Activated CD8-positive, alpha-beta memory T cell treated with anti-CD3 and anti-CD28 coated beads for 1 hour (primary cell): Measurements from ENCODE around the gene DTNB.

Experiments
- DNase-seq, 2 donors: peaks; one replicate each; pipeline ENCODE4 v3.0.0-alpha.2; 2020; ENCODE audit warnings: low read depth in 1 of 2; ENCODE audit errors: extremely low read depth in 1 of 2

DTNB gene

DNA sequence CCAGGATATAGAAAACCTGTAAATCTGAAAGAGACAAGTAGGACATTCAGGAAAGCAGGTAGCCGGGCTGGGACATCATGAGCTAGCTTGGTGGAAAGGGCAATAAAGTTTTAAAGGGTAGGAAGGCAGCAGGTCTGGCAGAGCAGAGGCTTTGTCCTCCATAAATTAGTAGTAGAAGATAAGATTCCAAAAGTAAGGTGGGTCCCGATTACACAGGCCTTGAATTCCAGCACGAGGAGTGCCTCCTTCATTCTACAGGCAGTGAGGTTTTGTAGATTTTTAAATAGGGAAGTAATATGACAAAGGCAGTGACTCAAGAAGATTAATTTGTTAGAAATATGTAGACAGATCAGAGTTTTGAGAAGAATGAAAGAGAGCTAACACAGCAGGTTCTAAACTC, 160.7 kb downstream of the DTNB start:
- no peak for DNase-seq

DNA sequence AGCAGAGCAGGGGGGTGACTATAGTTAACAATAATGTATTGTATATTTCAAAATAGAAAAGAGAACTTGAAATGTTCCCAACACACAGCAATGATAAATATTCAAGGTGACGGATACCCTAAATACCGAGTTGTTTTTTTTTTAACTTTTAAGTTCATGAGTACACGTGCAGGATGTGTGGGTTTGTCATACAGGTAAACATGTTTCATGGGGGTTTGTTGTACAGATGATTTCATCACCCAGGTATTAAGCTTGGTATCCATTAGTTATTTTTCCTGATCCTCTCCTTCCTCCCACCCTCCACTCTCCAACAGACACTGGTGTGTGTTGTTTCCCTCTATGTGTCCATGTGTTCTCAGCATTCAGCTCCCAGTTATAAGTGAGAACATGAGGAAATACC, 167.2 kb downstream of the DTNB start:
- no peak for DNase-seq

DNA sequence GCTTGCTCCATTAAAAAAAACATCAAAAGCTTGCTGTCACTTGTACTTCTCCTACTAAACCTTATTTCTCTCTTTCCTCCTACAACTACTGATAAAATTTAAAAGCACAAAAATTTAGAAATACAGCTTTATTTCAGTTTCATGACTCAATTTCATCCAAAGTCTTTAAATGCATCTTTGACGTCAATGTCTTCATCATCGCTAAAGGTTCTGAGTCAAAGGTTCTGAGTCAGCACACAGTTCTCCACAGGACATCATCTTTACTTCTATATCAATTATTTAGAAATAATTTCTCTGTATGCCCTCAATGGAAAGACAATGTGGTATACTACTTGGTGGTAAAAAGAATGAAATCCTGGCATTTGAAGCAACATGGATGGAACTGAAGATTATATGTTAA, 167.8 kb downstream of the DTNB start:
- DNase-seq: no peak

DNA sequence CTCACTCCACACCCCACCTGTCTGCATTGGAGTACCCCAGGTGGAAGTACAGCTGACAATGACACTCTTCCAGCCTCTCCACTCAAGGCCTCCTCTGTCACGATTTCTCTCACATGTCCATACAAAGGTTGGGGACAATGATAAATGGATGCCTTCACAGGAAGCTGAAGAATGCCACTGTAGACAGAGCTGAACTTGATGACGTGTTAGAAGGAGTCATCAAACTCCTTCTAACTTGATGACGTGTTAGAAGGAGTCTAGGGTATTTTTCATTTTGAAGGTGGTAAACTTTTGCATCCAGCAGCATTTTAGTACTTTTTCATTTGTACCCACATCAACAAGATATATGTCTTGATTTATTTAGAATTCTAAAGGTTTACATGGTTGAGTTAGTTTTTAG, 168.2 kb downstream of the DTNB start:
- DNase-seq: no peak

DNA sequence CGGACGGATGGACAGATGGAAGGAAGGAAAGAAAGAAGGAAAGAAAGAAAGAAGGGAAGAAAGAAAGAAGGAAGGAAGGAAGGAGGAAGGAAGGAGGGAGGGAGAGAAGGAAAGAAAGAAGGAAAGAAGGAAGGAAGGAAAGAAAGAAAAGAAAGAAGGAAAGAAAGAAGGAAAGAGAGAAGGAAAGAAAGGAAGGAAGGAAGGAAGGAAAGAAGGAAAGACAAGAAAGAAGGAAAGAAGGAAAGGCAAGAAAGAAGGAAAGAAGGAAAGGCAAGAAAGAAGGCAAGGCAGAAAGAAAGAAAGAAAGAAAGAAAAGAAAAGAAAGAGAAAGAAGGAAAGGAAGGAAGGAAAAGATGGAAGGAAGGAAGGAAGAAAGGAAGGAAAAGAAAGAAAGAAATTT, 169.1 kb downstream of the DTNB start:
- DNase-seq: no peak

DNA sequence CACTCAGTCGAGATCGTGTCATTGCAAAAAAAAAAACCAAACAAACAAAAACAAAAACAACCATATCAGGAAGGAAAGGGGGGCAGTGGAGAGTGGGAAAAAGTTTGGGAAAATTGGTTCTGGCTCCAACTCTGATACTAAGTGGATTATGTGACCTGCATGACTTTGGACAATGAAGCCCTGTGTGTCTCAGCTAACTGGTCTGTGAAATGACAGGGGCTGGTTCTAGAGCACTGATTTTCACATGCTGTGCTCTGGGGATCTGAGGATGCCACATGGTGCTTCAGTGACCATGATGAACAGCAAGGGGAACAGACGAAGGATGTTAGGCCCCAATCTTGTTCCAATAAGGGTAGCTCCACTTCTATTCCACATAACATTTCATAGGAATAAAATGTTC, 174.2 kb downstream of the DTNB start:
- no peak for DNase-seq

DNA sequence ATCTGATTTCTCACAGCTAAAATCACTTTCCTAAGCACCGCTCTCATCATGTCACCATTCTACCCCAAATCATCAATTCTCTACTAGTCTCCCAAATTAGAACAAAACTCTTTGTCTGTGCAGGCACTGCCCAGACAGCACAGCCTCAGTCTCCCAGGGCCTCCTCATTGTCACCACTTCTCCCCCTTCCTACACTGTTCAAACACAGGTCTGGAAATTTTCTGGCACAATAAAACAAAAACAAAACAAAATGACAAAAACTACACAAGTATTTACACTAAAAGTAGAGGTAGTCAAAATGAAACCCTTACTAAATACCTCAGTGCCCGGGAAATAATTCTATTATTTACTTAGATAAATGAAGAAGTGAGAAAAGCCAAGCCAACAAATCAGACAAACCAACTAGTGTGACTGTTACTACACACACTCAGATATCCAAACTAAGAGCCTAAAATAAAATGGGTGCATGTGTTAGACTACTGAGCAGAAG, 175.4 kb downstream of the DTNB start:
- DNase-seq: no peak

DNA sequence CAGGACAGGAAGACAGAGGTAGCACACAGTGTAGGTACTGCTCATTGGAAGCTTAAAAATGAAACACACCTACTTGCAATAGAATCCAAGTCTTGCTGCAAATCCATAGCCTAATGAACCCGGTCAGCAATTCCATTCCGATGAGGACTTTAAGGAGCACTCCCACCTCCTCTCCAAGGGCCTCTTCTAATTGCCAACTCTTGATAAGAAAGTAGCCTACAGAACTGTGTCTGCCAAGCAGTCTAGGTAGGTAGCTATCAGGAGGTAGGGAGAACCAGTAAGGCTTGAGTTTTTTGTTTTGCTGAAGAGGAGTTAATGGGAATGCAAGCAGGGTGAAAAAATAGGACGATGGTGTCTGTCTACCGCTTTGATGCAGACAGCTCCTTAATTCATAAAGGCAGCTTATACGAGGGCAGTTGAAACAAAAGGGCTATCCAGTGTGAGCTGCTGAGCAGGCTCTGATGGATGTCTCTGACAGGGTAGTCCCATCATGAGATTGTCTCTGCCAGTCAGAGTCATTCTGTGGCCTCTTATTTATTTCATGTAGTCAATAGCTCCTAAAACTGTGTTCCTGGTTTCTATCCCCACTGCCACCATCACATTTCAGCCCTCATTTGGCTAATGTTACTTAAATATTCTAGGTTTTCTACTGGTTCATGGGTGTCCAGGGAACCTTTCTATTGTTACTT, 176.0 kb downstream of the DTNB start:
- DNase-seq: no peak

DNA sequence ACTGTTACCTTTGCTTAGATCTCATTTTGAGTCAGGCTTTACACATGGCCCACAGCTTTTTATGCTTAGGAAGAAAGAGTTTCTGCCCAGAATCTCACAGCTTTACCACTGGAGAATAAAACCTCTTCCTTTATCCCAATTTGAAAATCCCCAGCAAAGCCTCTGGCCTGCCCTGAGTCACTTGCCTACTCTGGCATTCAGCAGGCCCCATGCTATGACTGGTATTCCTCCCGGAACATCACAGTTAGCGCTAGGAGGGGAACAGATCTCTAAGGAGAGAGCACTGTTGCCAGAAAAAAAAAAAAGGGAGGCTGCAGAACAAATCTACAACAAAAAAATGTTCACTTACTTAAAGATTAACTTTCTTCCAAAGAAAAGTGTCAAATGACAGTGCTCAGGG, 178.8 kb downstream of the DTNB start:
- no peak for DNase-seq

DNA sequence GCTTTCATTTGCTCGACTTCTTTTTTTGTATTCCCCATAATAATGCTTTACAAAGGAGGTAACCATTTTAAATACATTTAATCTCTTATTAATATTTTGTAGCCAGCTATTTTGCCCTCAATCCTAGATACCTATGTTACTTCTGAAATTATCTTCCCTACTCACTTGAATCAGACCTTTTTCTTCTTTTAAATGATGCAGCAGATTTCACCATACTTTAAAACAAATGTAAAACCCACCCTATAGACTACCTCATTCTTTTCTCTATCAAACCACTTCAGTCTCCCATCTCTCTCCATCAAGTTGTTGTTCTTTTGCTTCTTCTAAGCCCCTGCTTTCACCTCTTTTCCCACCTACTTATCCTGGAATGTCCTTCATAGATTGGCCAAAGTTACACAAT, 180.2 kb downstream of the DTNB start:
- DNase-seq: no peak

DNA sequence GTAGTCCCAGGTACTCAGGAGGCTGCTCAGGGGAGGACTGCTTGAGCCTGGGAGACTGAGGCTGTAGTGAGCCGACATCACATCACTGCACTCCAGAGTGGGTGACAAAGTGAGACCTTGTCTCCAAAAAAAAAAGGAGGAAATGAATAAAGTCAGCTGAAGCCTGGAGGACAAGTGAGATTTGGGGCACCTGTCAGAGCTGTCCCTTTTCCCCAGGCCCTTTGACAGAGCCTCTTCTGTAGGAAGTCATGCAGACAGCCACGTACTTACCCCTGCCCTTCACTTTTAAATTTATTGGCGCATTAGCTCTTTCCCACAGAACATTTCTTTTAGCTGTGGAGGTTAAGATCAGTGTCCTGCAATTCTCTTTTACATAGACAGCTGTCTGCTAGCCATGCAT, 180.7 kb downstream of the DTNB start:
- no peak for DNase-seq

DNA sequence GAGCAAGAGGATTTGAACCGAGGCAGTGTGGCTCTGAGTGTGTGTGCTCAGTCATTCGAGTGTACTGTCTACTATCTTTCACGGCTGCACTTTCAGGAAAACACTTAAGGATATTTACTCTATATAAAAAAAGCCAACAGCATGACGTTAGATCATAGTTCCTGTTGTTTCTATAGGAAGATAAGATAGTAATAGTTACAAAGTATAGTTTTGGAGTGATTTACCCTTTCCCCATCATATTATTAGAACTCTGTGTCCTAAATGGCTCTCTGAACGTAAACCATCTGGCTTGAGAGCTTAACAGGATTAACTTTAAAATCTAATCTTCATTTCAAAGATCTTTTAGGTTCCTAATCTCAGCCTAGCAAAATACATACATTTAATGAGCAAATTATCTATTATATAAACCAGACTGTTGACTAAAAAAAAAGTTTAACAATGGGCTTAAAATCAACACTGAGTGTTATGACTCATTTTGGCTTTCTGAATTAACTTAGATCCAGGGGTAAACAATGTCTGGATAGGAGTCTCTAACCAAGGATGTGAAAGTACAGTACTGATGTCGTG, 181.3 kb downstream of the DTNB start:
- no peak for DNase-seq

DNA sequence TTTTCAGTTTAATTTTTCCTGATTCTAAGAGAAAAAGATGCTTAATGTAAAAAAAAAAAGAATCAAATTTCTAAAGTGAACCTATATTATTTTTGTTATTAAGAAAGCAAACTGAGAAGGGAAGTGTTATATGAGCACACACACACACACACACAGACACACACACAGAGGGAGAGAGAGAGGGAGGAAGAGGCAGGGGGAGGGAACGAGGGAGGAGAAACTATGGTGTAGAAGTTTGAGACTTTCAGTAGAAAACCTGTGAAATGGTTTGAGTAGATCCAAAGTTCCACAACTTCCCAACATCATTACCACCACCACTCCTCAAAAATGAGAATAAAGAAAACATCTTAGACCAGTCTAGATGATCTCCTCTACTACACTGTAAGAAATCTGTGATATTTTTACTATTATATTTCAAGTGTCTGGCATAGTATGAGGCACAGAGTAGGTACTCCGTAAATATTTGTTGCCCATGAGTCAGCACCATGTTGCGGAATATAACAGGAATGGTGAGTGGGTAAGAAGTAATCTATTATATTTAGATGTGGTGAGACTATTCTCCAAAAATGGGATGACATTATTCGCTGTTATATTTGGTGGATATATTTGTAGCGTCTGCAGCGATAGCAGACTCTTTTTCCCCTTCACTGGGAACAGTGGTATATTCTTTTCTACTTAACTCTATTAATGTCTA, 182.2 kb downstream of the DTNB start:
- no peak for DNase-seq

DNA sequence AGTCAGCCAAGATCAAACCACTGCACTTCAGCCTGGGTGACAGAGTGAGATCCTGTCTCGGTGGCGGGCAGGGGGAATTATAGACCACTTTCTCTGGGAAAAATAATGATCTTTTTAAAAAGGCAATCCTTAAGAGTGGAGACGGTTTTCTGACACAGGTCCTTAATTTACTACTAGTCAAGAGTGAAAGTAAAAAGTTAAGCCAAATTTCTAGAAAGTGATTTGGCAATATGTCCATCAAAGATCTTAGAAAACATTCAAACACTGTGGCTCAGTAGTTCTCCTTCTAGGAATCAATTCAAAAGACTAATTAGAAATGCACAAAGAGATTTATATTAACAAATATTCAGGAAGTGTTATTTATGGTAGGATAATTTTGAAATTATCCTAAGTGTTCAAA, 183.2 kb downstream of the DTNB start:
- no peak for DNase-seq

DNA sequence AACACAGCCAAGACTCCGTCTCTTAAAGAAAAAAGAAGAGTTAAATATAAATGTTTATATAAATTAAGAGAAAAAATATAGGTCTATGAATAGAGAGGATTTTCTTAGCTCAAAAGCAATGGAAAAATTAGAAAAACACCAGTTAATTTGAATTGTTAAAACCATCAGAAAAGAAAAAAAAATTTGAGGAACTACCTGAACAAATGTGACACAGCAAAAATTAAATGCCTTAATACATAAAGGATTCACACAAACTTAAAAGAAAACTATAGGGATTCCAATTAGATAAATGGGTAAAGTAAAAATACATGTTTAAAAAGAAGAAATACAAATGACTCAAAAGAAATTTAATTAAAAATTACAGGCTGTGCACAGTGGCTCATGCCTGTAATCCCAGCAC, 183.7 kb downstream of the DTNB start:
- DNase-seq: no peak

DNA sequence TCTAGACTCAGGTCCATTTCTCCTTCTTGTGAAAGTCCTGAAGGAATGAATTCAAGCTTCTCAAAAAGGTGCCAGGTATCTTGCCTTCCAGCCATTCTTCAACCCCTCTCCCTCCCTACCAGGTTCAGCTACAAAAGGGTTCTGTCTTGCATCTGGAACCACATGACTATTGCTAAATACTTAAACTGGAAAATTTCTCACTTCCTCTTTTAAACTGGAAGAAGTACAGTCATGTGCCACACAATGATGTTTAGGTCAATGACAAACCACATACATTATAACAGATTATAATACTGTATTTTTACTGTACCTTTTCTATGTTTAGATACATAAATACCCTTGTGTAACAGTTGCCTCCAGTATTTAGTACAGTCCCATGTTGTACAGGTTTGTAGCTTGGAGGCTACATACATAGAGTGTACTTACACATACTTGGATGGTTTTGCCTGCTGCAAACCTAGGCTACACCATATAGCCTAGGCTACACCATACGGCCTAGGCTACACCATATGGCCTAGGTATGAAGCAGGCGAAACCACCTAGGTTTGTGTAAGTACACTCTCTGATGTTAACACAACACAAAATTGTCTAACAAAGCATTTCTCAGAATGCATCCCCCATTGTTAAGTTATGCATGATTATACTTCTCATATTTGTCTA, 189.6 kb downstream of the DTNB start:
- DNase-seq: no peak

DNA sequence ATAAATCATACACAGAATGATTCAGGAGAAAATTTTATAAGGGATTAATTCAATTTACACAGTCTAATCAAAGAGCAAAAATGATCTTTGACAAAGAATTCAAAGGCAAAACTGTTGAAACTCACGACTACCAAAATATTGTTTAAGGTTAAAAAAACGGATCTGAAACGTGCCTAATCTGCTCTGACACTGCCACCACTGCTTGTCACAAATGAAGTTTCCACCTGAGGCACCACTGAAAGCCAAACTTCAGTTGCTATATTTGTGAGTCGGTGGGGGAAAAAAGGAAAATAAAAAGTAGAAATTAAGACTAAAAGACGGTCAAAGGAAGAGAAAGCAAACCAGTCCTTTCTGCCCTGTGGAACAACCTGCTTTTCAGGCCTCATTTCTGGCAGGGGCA, 191.0 kb downstream of the DTNB start:
- no peak for DNase-seq

DNA sequence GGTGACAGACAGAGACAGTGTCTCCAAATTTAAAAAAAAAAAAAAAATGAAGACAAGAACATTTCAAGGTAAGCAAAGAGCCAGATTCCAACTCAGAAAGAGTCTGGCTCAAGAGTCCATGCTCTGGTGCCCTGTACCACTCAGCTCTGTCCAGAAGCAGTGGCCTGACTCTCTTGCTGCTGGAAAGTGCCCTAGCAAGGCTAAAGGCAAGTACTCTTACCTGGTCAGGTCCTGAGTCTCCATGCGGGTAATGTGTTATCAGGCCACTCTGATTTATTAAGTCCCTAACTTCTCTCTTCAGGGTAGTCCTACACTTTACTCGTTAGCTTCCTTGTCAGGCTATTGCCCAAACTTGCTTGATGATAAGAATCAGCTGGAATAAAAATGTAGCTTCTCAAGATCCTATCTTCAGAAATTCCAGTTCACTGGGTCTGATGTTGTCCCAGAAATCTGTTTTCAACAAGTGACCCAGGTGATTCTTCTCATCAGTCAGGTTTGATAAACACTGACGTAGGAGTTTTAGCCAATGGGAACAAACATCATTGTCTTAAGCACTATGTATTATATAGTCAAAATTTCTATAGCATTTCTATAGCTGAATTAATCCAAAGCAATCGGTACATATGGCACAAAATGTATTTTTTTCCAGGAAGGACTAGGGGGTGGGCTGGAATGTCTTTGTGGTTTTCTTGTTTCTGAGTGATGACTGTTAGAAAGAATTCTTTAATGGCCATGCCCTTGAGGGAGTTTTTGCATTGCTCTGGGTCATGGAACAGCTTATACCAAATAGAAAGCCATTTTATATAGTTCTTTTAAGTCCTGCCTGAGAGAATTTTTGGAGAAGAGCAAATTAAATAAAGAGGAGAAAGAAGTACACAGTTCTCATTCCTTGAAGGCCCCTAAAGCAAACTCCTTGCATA, 191.7 kb downstream of the DTNB start:
- DNase-seq: no peak

DNA sequence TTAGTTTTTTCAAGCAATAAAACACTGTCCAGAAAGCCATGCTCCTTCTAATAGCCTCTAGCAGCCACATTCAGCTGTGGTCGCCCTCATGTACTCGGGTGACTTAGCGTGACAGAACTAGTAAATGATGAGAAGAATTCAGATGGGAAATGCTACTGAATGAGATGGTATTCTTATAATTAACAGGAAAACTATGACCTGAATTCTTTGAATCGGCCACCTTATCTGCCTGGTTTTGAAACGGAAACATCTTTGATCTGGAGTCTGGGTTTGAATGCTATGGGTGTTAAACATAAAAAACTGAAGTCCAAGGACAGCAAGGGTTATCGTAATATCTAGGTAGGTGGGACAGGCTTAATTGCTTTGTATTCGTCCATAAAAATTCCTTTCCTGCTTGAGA, 192.8 kb downstream of the DTNB start:
- DNase-seq: no peak

DNA sequence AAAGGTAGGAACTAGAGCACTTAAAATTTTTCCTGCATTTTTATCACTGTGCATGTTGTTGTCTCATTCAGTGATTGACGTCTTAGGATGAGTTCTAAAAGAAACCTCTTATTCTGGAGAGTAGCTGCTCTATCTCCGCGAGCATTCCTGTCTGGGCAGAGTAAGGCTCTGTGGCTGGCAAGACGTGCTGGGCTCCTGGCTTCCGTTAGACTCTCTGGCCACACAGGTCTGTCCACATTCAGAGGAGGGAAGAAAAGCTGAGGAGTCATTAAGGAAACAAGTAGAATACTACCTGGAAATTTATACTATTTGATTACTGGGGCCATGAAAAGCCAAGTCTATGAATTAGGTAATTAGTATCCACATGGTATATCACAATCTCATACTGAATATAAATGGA, 193.6 kb downstream of the DTNB start:
- no peak for DNase-seq

DNA sequence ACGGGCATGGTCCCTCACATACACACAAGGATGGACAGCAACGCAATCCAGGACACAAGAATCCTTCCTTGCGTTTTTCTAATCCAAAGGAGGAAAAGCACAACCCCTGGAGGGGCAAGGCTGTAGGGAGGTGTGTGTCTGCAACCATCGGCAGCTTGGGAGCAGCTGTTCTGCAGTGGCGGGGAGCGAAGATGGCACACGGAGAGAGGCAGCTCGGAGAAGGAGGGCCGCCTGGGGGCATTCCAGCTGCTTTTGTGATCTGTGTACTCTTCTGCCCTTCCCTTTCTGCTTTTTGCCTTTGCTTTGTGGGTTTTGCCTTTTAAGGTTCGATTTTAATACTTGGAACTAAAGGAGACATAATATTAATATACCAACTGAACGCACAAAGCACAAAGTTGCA, 194.6 kb downstream of the DTNB start:
- no peak for DNase-seq
